GM23248 (cell line): ENCODE measurements around the gene DES. TPM values are rescaled to one million over a fixed set of nuclear protein-coding genes. Genes with fewer than 3 reads are reported as not detected.
A peak's percentile ranks its signal among the peaks of the same experiment; 100 is the strongest.

Source experiments
- DNase-seq: peaks from one replicate; pipeline ENCODE4 v3.0.0-alpha.2; 2015
- H2AFZ ChIP-seq: fragments of 200-600 bp; sonication (generic); 2 replicates; pipeline ENCODE4 v1.6.1; 2016; ENCODE audit warnings: antibody characterized with exemption
- H3F3A ChIP-seq: fragments of 200-600 bp; sonication (generic); 2 replicates; pipeline ENCODE4 v1.6.1; 2016; ENCODE audit warnings: mild to moderate bottlenecking, antibody characterized with exemption, mixed run types; ENCODE audit not compliant: insufficient read depth
- H3K27ac ChIP-seq: fragments of 200-600 bp; sonication (generic); 2 replicates; pipeline ENCODE4 v1.5.1; 2016; ENCODE audit warnings: mild to moderate bottlenecking
- H3K27me3 ChIP-seq: fragments of 200-600 bp; sonication (generic); replicated peaks from 2 replicates; pipeline ENCODE4 v1.6.1; 2016; ENCODE audit warnings: mild to moderate bottlenecking; ENCODE audit not compliant: insufficient read depth
- H3K36me3 ChIP-seq: fragments of 200-600 bp; sonication (generic); 2 replicates; pipeline ENCODE4 v1.6.1; 2016; ENCODE audit warnings: low read depth, mild to moderate bottlenecking
- H3K4me1 ChIP-seq: fragments of 200-600 bp; sonication (generic); 2 replicates; pipeline ENCODE4 v1.6.1; 2016; ENCODE audit warnings: mild to moderate bottlenecking; ENCODE audit not compliant: insufficient read depth
- H3K4me2 ChIP-seq: fragments of 200-600 bp; sonication (generic); one replicate; pipeline ENCODE4 v1.6.1; 2016; ENCODE audit warnings: mild to moderate bottlenecking; ENCODE audit not compliant: unreplicated experiment
- H3K4me3 ChIP-seq: fragments of 200-600 bp; sonication (generic); 2 replicates; pipeline ENCODE4 v1.5.1; 2016; ENCODE audit warnings: mild to moderate bottlenecking
- H3K79me2 ChIP-seq: fragments of 200-600 bp; sonication (generic); 2 replicates; pipeline ENCODE4 v1.6.1; 2016; ENCODE audit warnings: mild to moderate bottlenecking; ENCODE audit not compliant: insufficient read depth
- H3K9ac ChIP-seq: fragments of 200-600 bp; sonication (generic); 2 replicates; pipeline ENCODE4 v1.6.1; 2016; ENCODE audit warnings: mild to moderate bottlenecking
- H3K9me2 ChIP-seq: fragments of 200-600 bp; sonication (generic); 2 replicates; pipeline ENCODE4 v1.6.1; 2016; ENCODE audit warnings: mixed run types, mild to moderate bottlenecking, moderate library complexity; ENCODE audit not compliant: insufficient read depth
- H3K9me3 ChIP-seq: fragments of 200-600 bp; sonication (generic); one replicate; pipeline ENCODE4 v1.6.1; 2017; ENCODE audit warnings: low read depth
- H4K20me1 ChIP-seq: fragments of 200-600 bp; sonication (generic); 2 replicates; pipeline ENCODE4 v1.6.0; 2016; ENCODE audit not compliant: insufficient read depth
- EZH2 ChIP-seq: fragments of 200-600 bp; sonication (generic); IDR thresholded peaks from 2 replicates; pipeline ENCODE4 v1.6.1; 2018; ENCODE audit warnings: antibody characterized with exemption, mild to moderate bottlenecking; ENCODE audit not compliant: insufficient read depth, poor library complexity, severe bottlenecking
- EZH2phosphoT487 ChIP-seq: fragments of 200-600 bp; sonication (generic); IDR thresholded peaks from 2 replicates; pipeline ENCODE4 v1.6.1; 2018; ENCODE audit warnings: antibody characterized with exemption, moderate library complexity, mild to moderate bottlenecking, low read depth; ENCODE audit not compliant: insufficient read depth
- WGBS, 2 experiments: methylation state at CpG; one replicate each; pipeline ENCODE4 v1.1.6; 2015 to 2017; ENCODE audit warnings: low lambda C conversion rate in 2 of 2, low coverage in 1 of 2; ENCODE audit errors: missing lambda C conversion rate in 2 of 2; 5-methylcytosine and 5-hydroxymethylcytosine counted together
- in situ Hi-C: fragments of 300-500 bp; cut with MboI; formaldehyde crosslinking; loops from 2 replicates; pipeline ENCODE4 v1.15.0; 2020
- polyA plus RNA-seq: library from polyadenylated mRNA; unstranded; fragments of >200 nt; fragmentation: Nextera tagmentation; extraction: Ambion mirVana; gene quantifications from 2 replicates; pipeline ENCODE4 v1.2.1, GENCODE V29; 2016
- total RNA-seq: library from RNA; depleted of rRNA; stranded (reverse); fragments of >200 nt; shearing (Covaris generic); gene quantifications from 2 replicates; pipeline ENCODE4 v1.2.3, GENCODE V29; 2014

Gene DES
- total and polyA plus RNA-seq, 2 experiments from 2014 or later: 1.1 to 2.7 TPM

DNA sequence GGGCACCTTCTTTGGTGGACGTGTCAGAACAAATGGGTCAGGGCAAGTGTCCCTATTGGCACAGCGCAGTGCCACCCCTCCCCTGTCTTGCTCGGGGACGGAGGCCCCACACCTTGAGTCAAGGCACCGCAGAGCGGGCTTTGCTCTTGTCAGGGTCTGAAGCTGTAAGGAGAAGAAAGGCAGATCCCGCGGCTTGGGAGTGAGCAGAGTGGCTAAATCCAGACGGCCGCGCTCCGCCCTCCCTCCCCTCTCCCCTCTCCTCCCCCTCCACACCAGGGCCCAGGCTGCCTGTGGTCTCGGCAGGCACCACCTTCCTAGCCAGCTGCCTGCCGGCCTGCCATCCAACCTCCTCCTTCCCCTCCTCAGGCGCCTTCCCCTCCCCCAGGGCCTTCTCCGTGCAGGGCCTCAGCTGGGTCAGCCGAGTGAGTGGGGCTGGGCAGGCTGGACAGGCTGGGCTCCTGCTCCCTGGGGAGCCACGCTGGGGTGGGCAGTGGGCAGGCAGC lies 42.3 kb downstream of the DES start:
- H3K4me2 ChIP-seq: peak overlapping the region; percentile 27
- H3K9me3 ChIP-seq: no peaks in the 10 kb centered on the region
- no peak overlapping the region for H2AFZ ChIP-seq
- H3K27ac ChIP-seq: no peak overlapping the region
- peaks cover 18% of the 10 kb centered on the region for H3K4me1 ChIP-seq
- no peaks in the 10 kb centered on the region for H4K20me1 ChIP-seq
- no peak overlapping the region for H3K9ac ChIP-seq
- H3K9me2 ChIP-seq: no peaks in the 10 kb centered on the region
- no peak for TF ChIP-seq EZH2
- TF ChIP-seq EZH2phosphoT487: no peak
- H3K79me2 ChIP-seq: no peaks in the 10 kb centered on the region; the same call in 1 of the 2 replicates
- no peaks in the 10 kb centered on the region for H3K27me3 ChIP-seq
- H3F3A ChIP-seq: 0 out of 2 replicates have a peak, but pooled peaks cover 6% of the 10 kb centered on the region
- in situ Hi-C loops: no loop called here
- H3K36me3 ChIP-seq: no peaks in the 10 kb centered on the region; the same call in 1 of the 2 replicates
- DNase-seq: peak; percentile 40
- no peak overlapping the region for H3K4me3 ChIP-seq
- WGBS, 2 experiments: 44 to 48% methylated on average over 12 to 18 of the region's 18 CpGs

DNA sequence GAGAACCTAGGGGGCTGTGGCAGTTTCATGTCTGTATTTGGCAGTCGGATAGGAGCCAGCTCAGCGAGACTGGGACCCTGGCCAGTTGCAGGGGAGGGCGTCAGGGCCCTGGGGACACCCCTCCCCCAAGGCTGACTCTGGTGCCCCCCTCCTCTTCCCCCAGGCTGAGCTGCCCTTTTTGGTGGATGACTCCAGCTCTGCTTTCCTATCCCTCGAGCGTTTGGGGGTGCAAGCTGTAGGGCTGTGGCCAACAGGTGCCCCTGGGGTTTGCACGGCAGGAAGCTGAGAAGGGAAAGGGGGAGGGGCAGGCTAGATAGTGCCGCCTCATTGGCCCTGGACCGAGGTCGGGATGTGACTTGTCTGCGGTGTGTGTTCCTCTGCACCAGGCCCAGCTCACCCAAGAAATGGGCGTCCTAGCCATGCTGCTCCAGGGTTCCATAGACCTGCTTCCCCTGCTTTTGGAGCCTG lies 42.9 kb downstream of the DES start:
- no peak overlapping the region for H2AFZ ChIP-seq
- WGBS, 2 experiments: 55 to 62% methylated on average over 8 to 11 of the region's 11 CpGs
- in situ Hi-C loops: no loop called here

DNA sequence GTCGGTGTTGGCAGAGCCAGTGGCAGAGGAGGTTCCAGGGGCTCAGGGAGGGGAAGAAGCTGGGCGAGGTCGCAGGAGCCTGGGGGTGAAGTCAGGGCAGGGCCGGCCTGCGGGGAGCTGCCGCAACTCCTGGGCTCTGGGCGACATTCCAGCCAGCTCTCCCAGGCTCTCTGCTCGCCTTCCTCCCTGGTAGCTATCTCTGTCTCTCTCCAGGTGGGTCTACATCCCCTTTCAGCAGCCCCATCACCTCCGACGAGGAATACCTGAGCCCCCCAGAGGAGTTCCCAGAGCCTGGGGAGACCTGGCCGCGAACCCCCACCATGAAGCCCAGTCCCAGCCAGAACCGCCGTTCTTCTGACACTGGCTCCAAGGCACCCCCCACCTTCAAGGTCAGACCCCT lies 43.5 kb downstream of the DES start:
- Histone ChIP-seq H3K4me3 (no peak overlapping the region), H3K4me1 (peaks cover 18% of the 10 kb centered on the region), H3K27me3 (no peaks in the 10 kb centered on the region), H3K4me2 (no peak overlapping the region), H3K79me2 (no peaks in the 10 kb centered on the region; the same call in 1 of the 2 replicates), H3F3A (0 out of 2 replicates have a peak, but pooled peaks cover 6% of the 10 kb centered on the region), H3K9me3 (no peaks in the 10 kb centered on the region), H3K36me3 (no peaks in the 10 kb centered on the region; the same call in 1 of the 2 replicates), H4K20me1 (no peaks in the 10 kb centered on the region), H2AFZ (no peak overlapping the region), H3K27ac (no peak overlapping the region), H3K9me2 (no peaks in the 10 kb centered on the region), H3K9ac (no peak overlapping the region)
- TF ChIP-seq EZH2 (no peak), EZH2phosphoT487 (no peak)
- DNase-seq: no peak
- 92 to 93% methylated on average over 7 to 14 of the region's 14 CpGs for WGBS, 2 experiments
- in situ Hi-C loops: no loop called here

More for the DNA sequence above, 42.9 kb downstream of the DES start:
- no peak for TF ChIP-seq EZH2phosphoT487
- no peak for TF ChIP-seq EZH2
- no peak overlapping the region for H3K4me3 ChIP-seq
- H3K27me3 ChIP-seq: no peaks in the 10 kb centered on the region
- H3K36me3 ChIP-seq: no peaks in the 10 kb centered on the region; the same call in 1 of the 2 replicates
- no peak for DNase-seq
- peaks cover 18% of the 10 kb centered on the region for H3K4me1 ChIP-seq
- no peaks in the 10 kb centered on the region for H3K9me3 ChIP-seq
- no peak overlapping the region for H3K9ac ChIP-seq
- no peaks in the 10 kb centered on the region; the same call in 1 of the 2 replicates for H3K79me2 ChIP-seq
- no peaks in the 10 kb centered on the region for H4K20me1 ChIP-seq
- peak overlapping the region; percentile 27 for H3K4me2 ChIP-seq
- H3K9me2 ChIP-seq: no peaks in the 10 kb centered on the region
- H3K27ac ChIP-seq: no peak overlapping the region
- H3F3A ChIP-seq: 0 out of 2 replicates have a peak, but pooled peaks cover 6% of the 10 kb centered on the region

DNA sequence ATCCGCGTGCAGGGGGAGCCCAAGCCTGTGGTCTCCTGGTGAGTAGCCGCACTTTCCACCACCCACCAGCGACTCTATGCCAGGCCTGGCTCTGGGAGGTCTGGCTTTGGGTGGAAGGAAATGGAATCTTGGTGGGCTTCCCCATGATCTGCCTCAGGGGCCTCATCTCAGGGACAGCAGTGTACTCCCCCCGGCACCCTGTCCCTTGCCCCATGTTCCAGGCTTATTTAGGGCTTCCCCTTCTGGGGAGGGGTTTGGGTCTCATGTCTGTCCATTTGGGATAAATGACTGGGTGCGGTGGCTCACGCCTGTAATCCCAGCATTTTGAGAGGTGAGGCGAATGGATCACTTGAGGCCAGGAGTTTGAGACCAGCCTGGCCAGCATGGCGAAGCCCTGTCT lies 44.2 kb downstream of the DES start:
- whole genome bisulfite sequencing, 2 experiments: 85 to 86% methylated on average over 9 of the region's 9 CpGs
- H3K79me2 ChIP-seq: no peaks in the 10 kb centered on the region; the same call in 1 of the 2 replicates
- H3K4me1 ChIP-seq: peaks cover 18% of the 10 kb centered on the region
- H2AFZ ChIP-seq: no peak overlapping the region
- DNase-seq: no peak
- no peaks in the 10 kb centered on the region for H4K20me1 ChIP-seq
- TF ChIP-seq EZH2phosphoT487 (no peak), EZH2 (no peak)
- H3K9me3 ChIP-seq: no peaks in the 10 kb centered on the region
- H3K9me2 ChIP-seq: no peaks in the 10 kb centered on the region
- H3F3A ChIP-seq: 0 out of 2 replicates have a peak, but pooled peaks cover 6% of the 10 kb centered on the region
- no peak overlapping the region for H3K4me2 ChIP-seq
- in situ Hi-C loops: no loop called here
- H3K27me3 ChIP-seq: no peaks in the 10 kb centered on the region
- no peaks in the 10 kb centered on the region; the same call in 1 of the 2 replicates for H3K36me3 ChIP-seq
- no peak overlapping the region for H3K4me3 ChIP-seq
- H3K9ac ChIP-seq: no peak overlapping the region
- no peak overlapping the region for H3K27ac ChIP-seq
